HL-60 (cell line): Measurements from ENCODE around the gene SRP19.

ENCODE experiments used
- CTCF ChIP-seq: IDR thresholded peaks from one replicate; pipeline ENCODE4 v1.5.1; 2011; ENCODE audit warnings: low read length, control low read depth, inconsistent platforms; ENCODE audit not compliant: insufficient read depth
- GABPA ChIP-seq: IDR thresholded peaks from 2 replicates; pipeline ENCODE4 v1.6.1; 2012; ENCODE audit warnings: low read depth
- POLR2AphosphoS5 ChIP-seq: IDR thresholded peaks from 2 replicates; pipeline ENCODE4 v1.6.1; 2012; ENCODE audit warnings: low read depth
- SPI1 ChIP-seq: IDR thresholded peaks from 2 replicates; pipeline ENCODE4 v1.6.1; 2012; ENCODE audit warnings: low read depth, mild to moderate bottlenecking, borderline replicate concordance
- TF ChIP-seq, protein P1 (sequence below): IDR thresholded peaks from 2 replicates; pipeline ENCODE4 v1.6.1; 2012; ENCODE audit warnings: low read depth; ENCODE audit not compliant: insufficient replicate concordance

DNA sequence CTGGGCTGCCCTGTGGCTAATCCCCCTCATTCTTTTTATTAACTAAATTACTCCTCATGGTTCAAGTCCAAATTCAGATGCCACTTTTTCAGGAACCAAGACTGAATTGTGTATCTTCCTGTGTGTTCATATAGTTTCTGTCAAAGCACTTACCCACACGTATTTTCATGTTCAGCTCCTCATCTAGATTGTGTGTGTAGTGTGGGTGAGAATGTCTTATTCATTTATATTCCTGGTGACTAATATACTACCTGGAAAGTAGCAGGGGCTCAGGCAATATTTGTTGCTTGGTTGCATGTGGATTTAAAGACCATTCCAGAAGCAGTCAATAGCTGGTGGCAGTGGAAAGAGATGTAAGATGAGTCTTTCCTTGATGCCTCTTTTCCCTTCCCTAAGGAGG lies 48.5 kb upstream of the SRP19 start:
- TF ChIP-seq CTCF, result no peak
- no peak for TF ChIP-seq POLR2AphosphoS5
- TF ChIP-seq, protein P1, sequence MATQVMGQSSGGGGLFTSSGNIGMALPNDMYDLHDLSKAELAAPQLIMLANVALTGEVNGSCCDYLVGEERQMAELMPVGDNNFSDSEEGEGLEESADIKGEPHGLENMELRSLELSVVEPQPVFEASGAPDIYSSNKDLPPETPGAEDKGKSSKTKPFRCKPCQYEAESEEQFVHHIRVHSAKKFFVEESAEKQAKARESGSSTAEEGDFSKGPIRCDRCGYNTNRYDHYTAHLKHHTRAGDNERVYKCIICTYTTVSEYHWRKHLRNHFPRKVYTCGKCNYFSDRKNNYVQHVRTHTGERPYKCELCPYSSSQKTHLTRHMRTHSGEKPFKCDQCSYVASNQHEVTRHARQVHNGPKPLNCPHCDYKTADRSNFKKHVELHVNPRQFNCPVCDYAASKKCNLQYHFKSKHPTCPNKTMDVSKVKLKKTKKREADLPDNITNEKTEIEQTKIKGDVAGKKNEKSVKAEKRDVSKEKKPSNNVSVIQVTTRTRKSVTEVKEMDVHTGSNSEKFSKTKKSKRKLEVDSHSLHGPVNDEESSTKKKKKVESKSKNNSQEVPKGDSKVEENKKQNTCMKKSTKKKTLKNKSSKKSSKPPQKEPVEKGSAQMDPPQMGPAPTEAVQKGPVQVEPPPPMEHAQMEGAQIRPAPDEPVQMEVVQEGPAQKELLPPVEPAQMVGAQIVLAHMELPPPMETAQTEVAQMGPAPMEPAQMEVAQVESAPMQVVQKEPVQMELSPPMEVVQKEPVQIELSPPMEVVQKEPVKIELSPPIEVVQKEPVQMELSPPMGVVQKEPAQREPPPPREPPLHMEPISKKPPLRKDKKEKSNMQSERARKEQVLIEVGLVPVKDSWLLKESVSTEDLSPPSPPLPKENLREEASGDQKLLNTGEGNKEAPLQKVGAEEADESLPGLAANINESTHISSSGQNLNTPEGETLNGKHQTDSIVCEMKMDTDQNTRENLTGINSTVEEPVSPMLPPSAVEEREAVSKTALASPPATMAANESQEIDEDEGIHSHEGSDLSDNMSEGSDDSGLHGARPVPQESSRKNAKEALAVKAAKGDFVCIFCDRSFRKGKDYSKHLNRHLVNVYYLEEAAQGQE, result no peak
- TF ChIP-seq GABPA, result no peak
- no peak for TF ChIP-seq SPI1
